Gastrocnemius medialis (tissue), 4 donors: ENCODE data around the gene SV2B.

Experiments used
- CTCF ChIP-seq, 5 experiments: fragments of 450-650 bp in 3 of 5; fragments of 200-600 bp in 2 of 5; sonication (generic) in 2 of 5; IDR thresholded peaks in 4 of 5; conservative IDR thresholded peaks in 1 of 5; 1 replicate in 4 of 5; 2 replicates in 1 of 5; pipeline ENCODE4 v1.5.1; 2016 to 2019; ENCODE audit warnings: antibody characterized with exemption in 5 of 5, mild to moderate bottlenecking in 3 of 5, moderate library complexity in 3 of 5
- POLR2A ChIP-seq, 2 donors: fragments of 450-650 bp; IDR thresholded peaks; one replicate each; pipeline ENCODE4 v1.6.1; 2017; ENCODE audit warnings: antibody characterized with exemption in 2 of 2, mild to moderate bottlenecking in 2 of 2, moderate library complexity in 2 of 2

GRCh38 chr15:91284758-91285466 is 184.9 kb downstream of the SV2B start:
- TF ChIP-seq POLR2A (IDR thresholded peaks at IDR 0.05) (no peak), CTCF (IDR thresholded peaks at IDR 0.05 in 4 of 5, conservative IDR thresholded peaks at IDR 0.05 in 1 of 5) (no peak)
